GM23248 (cell line): ENCODE results near the gene ZNF497. TPM values are rescaled to one million over a fixed set of nuclear protein-coding genes. Genes with fewer than 3 reads are reported as not detected.
A peak's percentile ranks its signal among the peaks of the same experiment; 100 is the strongest.

Experiments
- DNase-seq: peaks from one replicate; pipeline ENCODE4 v3.0.0-alpha.2; 2015
- H2AFZ ChIP-seq: fragments of 200-600 bp; sonication (generic); 2 replicates; pipeline ENCODE4 v1.6.1; 2016; ENCODE audit warnings: antibody characterized with exemption
- H3F3A ChIP-seq: fragments of 200-600 bp; sonication (generic); 2 replicates; pipeline ENCODE4 v1.6.1; 2016; ENCODE audit warnings: mild to moderate bottlenecking, antibody characterized with exemption, mixed run types; ENCODE audit not compliant: insufficient read depth
- H3K27ac ChIP-seq: fragments of 200-600 bp; sonication (generic); 2 replicates; pipeline ENCODE4 v1.5.1; 2016; ENCODE audit warnings: mild to moderate bottlenecking
- H3K27me3 ChIP-seq: fragments of 200-600 bp; sonication (generic); replicated peaks from 2 replicates; pipeline ENCODE4 v1.6.1; 2016; ENCODE audit warnings: mild to moderate bottlenecking; ENCODE audit not compliant: insufficient read depth
- H3K36me3 ChIP-seq: fragments of 200-600 bp; sonication (generic); 2 replicates; pipeline ENCODE4 v1.6.1; 2016; ENCODE audit warnings: low read depth, mild to moderate bottlenecking
- H3K4me1 ChIP-seq: fragments of 200-600 bp; sonication (generic); 2 replicates; pipeline ENCODE4 v1.6.1; 2016; ENCODE audit warnings: mild to moderate bottlenecking; ENCODE audit not compliant: insufficient read depth
- H3K4me2 ChIP-seq: fragments of 200-600 bp; sonication (generic); one replicate; pipeline ENCODE4 v1.6.1; 2016; ENCODE audit warnings: mild to moderate bottlenecking; ENCODE audit not compliant: unreplicated experiment
- H3K4me3 ChIP-seq: fragments of 200-600 bp; sonication (generic); 2 replicates; pipeline ENCODE4 v1.5.1; 2016; ENCODE audit warnings: mild to moderate bottlenecking
- H3K79me2 ChIP-seq: fragments of 200-600 bp; sonication (generic); 2 replicates; pipeline ENCODE4 v1.6.1; 2016; ENCODE audit warnings: mild to moderate bottlenecking; ENCODE audit not compliant: insufficient read depth
- H3K9ac ChIP-seq: fragments of 200-600 bp; sonication (generic); 2 replicates; pipeline ENCODE4 v1.6.1; 2016; ENCODE audit warnings: mild to moderate bottlenecking
- H3K9me2 ChIP-seq: fragments of 200-600 bp; sonication (generic); 2 replicates; pipeline ENCODE4 v1.6.1; 2016; ENCODE audit warnings: mixed run types, mild to moderate bottlenecking, moderate library complexity; ENCODE audit not compliant: insufficient read depth
- H3K9me3 ChIP-seq: fragments of 200-600 bp; sonication (generic); one replicate; pipeline ENCODE4 v1.6.1; 2017; ENCODE audit warnings: low read depth
- H4K20me1 ChIP-seq: fragments of 200-600 bp; sonication (generic); 2 replicates; pipeline ENCODE4 v1.6.0; 2016; ENCODE audit not compliant: insufficient read depth
- EZH2 ChIP-seq: fragments of 200-600 bp; sonication (generic); IDR thresholded peaks from 2 replicates; pipeline ENCODE4 v1.6.1; 2018; ENCODE audit warnings: antibody characterized with exemption, mild to moderate bottlenecking; ENCODE audit not compliant: insufficient read depth, poor library complexity, severe bottlenecking
- EZH2phosphoT487 ChIP-seq: fragments of 200-600 bp; sonication (generic); IDR thresholded peaks from 2 replicates; pipeline ENCODE4 v1.6.1; 2018; ENCODE audit warnings: antibody characterized with exemption, moderate library complexity, mild to moderate bottlenecking, low read depth; ENCODE audit not compliant: insufficient read depth
- WGBS, 2 experiments: methylation state at CpG; one replicate each; pipeline ENCODE4 v1.1.6; 2015 to 2017; ENCODE audit warnings: low lambda C conversion rate in 2 of 2, low coverage in 1 of 2; ENCODE audit errors: missing lambda C conversion rate in 2 of 2; 5-methylcytosine and 5-hydroxymethylcytosine counted together
- in situ Hi-C: fragments of 300-500 bp; cut with MboI; formaldehyde crosslinking; loops from 2 replicates; pipeline ENCODE4 v1.15.0; 2020
- polyA plus RNA-seq: library from polyadenylated mRNA; unstranded; fragments of >200 nt; fragmentation: Nextera tagmentation; extraction: Ambion mirVana; gene quantifications from 2 replicates; pipeline ENCODE4 v1.2.1, GENCODE V29; 2016
- total RNA-seq: library from RNA; depleted of rRNA; stranded (reverse); fragments of >200 nt; shearing (Covaris generic); gene quantifications from 2 replicates; pipeline ENCODE4 v1.2.3, GENCODE V29; 2014

ZNF497 gene
- total and polyA plus RNA-seq, 2 experiments from 2014 or later = 0.65 to 0.97 TPM

GRCh38 chr19:58385313-58385890 lies 22.9 kb upstream of the ZNF497 start:
- H3K27ac ChIP-seq = peak overlapping the region; percentile 98
- H3K9ac ChIP-seq = peak overlapping the region; percentile 98
- 81 to 84% methylated on average over 9 of the region's 9 CpGs for WGBS, 2 experiments
- H2AFZ ChIP-seq = no peak overlapping the region
- peak overlapping the region; percentile 92 for H3K4me3 ChIP-seq
- no peaks in the 10 kb centered on the region for H3F3A ChIP-seq
- peaks cover 21% of the 10 kb centered on the region for H3K4me1 ChIP-seq
- DNase-seq = no peak
- no peaks in the 10 kb centered on the region for H3K9me2 ChIP-seq
- H3K9me3 ChIP-seq = no peaks in the 10 kb centered on the region
- no peaks in the 10 kb centered on the region; the same call in 1 of the 2 replicates for H4K20me1 ChIP-seq
- peaks cover 61% of the 10 kb centered on the region for H3K79me2 ChIP-seq
- TF ChIP-seq EZH2 (no peak), EZH2phosphoT487 (no peak)
- in situ Hi-C loops = no loop called here
- peak overlapping the region; percentile 89 for H3K4me2 ChIP-seq
- H3K36me3 ChIP-seq = peaks cover 11% of the 10 kb centered on the region
- no peaks in the 10 kb centered on the region for H3K27me3 ChIP-seq

GRCh38 chr19:58382997-58383603 lies 20.5 kb upstream of the ZNF497 start:
- 95 to 97% methylated on average over 6 of the region's 6 CpGs for WGBS, 2 experiments
- in situ Hi-C loops = no loop called here
- no peak overlapping the region for H3K4me2 ChIP-seq
- H3K27me3 ChIP-seq = no peaks in the 10 kb centered on the region
- no peak for TF ChIP-seq EZH2phosphoT487
- no peak for TF ChIP-seq EZH2
- H3K4me3 ChIP-seq = no peak overlapping the region
- no peaks in the 10 kb centered on the region for H3K9me3 ChIP-seq
- no peak overlapping the region for H3K27ac ChIP-seq
- H3K36me3 ChIP-seq = peaks cover under 1% of the 10 kb centered on the region; the same call in 1 of the 2 replicates
- H4K20me1 ChIP-seq = no peaks in the 10 kb centered on the region
- H3K9ac ChIP-seq = no peak overlapping the region
- no peak overlapping the region for H2AFZ ChIP-seq
- DNase-seq = no peak
- peaks cover 20% of the 10 kb centered on the region for H3K4me1 ChIP-seq
- H3F3A ChIP-seq = 0 out of 2 replicates have a peak, but pooled peaks cover 5% of the 10 kb centered on the region
- peaks cover 58% of the 10 kb centered on the region for H3K79me2 ChIP-seq
- no peaks in the 10 kb centered on the region for H3K9me2 ChIP-seq

- Histone ChIP-seq H3K4me3 (peak overlapping the region; percentile 88), H3K4me1 (peaks cover 16% of the 10 kb centered on the region), H2AFZ (peak overlapping the region; percentile 45), H3K4me2 (peak overlapping the region; percentile 82), H3K9me2 (no peaks in the 10 kb centered on the region), H3F3A (0 out of 2 replicates have a peak, but pooled peaks cover 5% of the 10 kb centered on the region), H3K27me3 (no peaks in the 10 kb centered on the region), H3K27ac (peak overlapping the region; percentile 76), H3K79me2 (peaks cover 48% of the 10 kb centered on the region), H3K9me3 (no peaks in the 10 kb centered on the region), H4K20me1 (no peaks in the 10 kb centered on the region), H3K36me3 (no peaks in the 10 kb centered on the region), H3K9ac (peak overlapping the region; percentile 89)
- WGBS, 2 experiments = 32 to 46% methylated on average over 13 to 26 of the region's 26 CpGs
- no peak for TF ChIP-seq EZH2
- no peak for TF ChIP-seq EZH2phosphoT487
- in situ Hi-C loops = no loop called here
- no peak for DNase-seq
Measured at GRCh38 chr19:58381460-58382212, 19.1 kb upstream of the ZNF497 start.

- TF ChIP-seq EZH2 = no peak
- no peak for TF ChIP-seq EZH2phosphoT487
- H3K27ac ChIP-seq = peak within 1 kb of the TSS; percentile 76
- H3K27me3 ChIP-seq = no peaks in the 10 kb centered on the region
- no peaks in the 10 kb centered on the region for H3K9me3 ChIP-seq
- H3K4me1 ChIP-seq = peaks cover 14% of the 10 kb centered on the region
- H3K9me2 ChIP-seq = no peaks in the 10 kb centered on the region
- in situ Hi-C loops = no loop called here
- H3K9ac ChIP-seq = peak within 1 kb of the TSS; percentile 89
- peak within 1 kb of the TSS; percentile 87 for H2AFZ ChIP-seq
- peak within 1 kb of the TSS; percentile 88 for H3K4me3 ChIP-seq
- H3F3A ChIP-seq = 0 out of 2 replicates have a peak, but pooled peaks cover 5% of the 10 kb centered on the region
- no peaks in the 10 kb centered on the region for H3K36me3 ChIP-seq
- peak; percentile 100 for DNase-seq
- peaks cover 44% of the 10 kb centered on the region for H3K79me2 ChIP-seq
- 1% methylated on average over 47 to 83 of the region's 83 CpGs for WGBS, 2 experiments
- H3K4me2 ChIP-seq = peak within 1 kb of the TSS; percentile 82
- H4K20me1 ChIP-seq = no peaks in the 10 kb centered on the region
Measured at GRCh38 chr19:58380662-58381459, 18.3 kb upstream of the ZNF497 start, which contains the start of gene ZNF837. Gene ZNF837, minus strand, starts transcription at chr19:58381030. Its CDS starts 11,698 bp downstream, at chr19:58369332.
